HG03159 (cell line): ENCODE results near the gene CHRM5.

Experiments used
- ATAC-seq: cut with Tn5 transposase; IDR thresholded peaks from one replicate; pipeline ENCODE4 v1.9.1; 2021; ENCODE audit warnings: mild to moderate bottlenecking, moderate library complexity; ENCODE audit not compliant: unreplicated experiment

The CHRM5 gene

DNA sequence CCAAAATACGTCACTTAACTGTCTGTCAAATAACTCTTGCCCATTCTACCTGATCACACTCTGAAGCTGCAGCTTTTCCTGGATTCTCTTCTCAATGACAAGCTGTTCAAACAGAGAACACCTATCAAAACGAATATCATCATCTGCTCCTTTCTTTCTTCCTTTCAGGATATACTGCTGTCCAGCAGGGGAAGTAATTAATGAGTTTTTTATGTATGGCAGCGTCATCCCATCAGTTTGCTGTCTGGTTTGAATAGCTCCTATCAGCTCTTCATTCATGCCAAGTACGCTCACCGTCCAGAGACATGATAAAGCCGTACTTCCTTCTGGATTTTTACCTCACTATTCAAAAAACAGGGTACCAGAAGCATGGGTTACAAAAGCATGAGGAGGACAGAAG, at the start of gene CHRM5:
Gene CHRM5, plus strand, starts transcription at position 274 of the 400 bp plus-strand sequence. CDS start 94,221 bp downstream, outside the sequence.
- ATAC-seq, result no peak

GRCh38 chr15:33923446-33923845, 44.9 kb upstream of the CHRM5 start:
- ATAC-seq, result no peak

GRCh38 chr15:33926260-33926659, 42.0 kb upstream of the CHRM5 start:
- ATAC-seq, result no peak

DNA sequence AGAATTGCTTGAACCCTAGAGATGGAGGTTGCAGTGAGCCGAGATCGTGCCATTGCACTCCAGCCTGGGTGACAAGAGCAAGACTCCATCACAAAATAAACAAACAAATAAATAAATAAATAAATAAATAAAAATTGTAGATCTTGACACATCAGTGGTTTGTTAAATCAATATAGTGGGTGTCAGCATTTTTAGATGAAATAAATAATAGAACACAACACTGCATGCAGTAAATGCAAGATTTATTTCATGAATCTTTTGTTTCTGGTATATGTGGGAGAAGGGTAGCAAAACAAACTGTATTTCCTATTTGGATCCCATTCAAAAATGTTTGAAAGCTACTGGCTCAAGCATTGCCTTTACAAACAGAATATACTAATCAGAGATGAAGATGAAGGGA, 35.6 kb upstream of the CHRM5 start:
- ATAC-seq, result no peak

DNA sequence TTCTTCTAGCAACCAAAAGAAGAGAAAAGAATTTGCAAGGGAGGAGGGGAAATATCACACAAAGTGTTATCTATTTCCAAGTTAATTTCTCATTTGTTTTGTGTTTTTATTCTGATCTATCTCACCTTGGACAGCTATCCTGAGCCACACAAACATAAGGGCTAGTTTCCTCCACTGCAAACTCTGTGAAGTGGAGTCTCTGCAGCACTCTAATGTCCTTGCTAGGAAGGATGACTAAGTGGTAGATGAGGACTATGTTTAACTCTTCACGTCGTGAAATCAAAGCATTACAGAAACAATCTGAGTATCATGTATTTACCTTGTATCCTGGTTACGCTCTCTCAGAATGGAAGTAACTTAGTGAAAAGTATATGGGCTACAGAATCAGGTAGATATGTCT, 33.9 kb upstream of the CHRM5 start:
- ATAC-seq, result no peak

- no peak for ATAC-seq
Observed at GRCh38 chr15:33934921-33935320, 33.4 kb upstream of the CHRM5 start.

DNA sequence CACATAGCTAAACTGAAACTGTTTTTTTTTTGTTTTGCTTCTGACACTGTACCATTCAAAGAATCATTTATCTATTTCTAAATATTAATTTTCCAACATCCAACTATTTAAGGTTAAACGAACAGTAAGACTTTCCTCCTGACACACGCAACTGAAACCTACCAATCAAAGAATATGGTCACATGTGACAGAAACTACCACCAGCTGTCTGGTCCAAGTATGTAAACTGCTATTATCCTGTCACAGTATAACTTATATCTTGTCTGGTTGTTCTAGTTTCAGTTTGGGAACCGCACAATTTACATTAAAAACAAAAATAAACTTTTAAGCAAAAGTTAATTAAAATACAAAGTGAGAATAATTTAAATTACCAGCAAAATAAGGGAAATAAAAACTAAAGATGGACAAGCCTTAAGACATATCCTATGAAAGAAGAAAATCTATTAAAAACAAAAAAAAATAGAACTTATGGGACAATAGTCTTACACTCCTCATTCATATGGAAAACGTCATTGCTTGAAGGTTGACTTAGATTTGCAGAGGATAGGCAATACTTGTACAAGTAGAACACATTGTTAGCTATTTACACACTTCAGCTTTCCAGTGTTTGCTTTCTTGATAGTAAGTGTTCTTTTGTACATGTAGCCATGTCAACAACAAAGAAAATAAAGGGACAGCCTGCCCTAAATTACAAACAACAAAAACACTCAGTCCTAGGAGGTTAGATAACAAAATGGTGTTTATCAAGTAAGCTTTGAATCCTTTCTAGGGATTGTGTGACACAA, 26.8 kb upstream of the CHRM5 start:
- ATAC-seq, result peak; percentile 52

- no peak for ATAC-seq
Observed at GRCh38 chr15:33946152-33946551, 22.1 kb upstream of the CHRM5 start.

DNA sequence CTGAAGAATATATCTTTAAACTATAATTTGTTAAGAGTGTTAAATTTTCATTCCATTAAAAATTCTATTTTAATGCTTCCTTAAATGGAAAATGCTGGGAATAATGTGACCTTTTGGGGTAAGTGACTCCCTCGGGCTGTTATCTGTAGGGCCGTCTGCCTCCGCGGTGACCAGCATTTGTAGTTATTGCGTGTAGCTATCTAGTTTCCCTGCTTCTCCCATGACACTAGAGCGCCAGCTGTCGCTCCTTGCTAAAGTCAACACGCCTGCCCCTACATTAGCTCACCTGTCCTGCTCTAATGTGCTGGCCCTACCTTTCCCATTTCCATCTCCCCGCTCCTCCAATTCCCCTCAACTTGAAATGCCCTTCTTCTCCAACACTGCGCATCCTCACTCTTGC, 12.4 kb upstream of the CHRM5 start:
- ATAC-seq, result no peak

DNA sequence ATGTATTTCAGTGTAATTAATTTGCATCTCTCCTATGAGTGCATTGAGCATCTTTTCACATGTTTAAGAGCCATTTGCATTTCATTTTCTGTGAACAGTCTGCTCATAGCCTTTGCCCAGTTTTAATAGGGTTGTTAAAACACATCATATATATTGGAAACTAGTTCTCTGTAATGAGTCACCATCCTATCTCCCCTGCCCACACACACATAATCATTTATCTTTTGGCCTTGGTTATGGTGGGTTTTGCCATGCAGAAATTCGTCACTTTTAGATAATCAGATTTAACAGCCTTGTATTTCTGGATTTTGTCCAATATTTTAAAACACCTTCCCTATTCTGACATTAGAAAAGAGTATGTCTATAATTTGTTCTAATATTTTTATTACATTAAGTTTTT, 11.9 kb upstream of the CHRM5 start:
- ATAC-seq, result no peak

DNA sequence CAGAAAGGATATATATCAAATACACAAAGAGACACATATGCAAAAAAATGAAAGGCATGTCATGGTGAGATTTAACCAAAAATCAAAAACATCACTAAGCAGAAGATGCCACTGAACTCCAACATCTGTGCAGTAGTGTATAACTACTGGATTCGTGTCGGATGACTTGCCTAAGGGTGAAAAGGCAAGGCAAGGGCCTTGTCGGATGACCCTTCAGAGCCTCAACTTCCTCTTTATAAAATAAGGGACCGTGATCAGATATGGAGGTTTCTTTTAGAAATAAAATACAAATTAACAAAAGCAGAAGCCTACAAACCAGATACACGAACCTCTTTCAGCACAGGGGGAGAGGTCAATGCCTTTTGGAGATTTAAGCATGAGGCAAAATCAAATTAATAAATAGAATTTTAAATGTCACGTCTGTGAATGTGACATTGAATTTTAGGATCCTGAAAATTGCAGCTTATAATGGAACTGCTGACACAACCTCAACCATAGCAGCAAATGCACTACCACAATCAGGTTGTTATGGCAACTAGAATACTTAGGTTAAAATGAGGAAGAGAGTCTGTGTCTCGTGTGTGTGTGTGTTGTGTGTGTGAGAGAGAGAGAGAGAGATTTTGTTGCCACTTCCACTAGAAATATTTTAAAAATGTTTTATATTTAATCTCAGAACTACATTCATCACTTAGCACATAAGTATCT, 8.3 kb upstream of the CHRM5 start:
- ATAC-seq, result no peak

DNA sequence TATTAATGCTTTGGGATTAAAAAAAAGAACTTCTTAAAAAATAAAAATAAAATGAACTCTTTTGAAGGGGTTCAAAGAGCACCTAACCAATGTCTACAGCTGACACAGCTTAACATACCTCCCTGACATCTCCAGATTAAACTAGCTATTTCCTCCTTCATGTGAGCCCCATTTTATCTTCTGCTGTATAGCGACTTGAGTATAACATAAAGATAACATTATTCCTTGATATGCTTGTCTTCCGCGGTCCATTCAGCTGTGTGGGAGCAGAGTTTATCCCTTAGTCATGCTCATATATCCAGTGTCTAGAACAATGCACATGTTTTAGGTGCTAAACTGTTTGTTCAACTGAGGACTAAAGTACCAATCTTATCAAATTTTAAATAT, 7.8 kb upstream of the CHRM5 start:
- ATAC-seq, result no peak

DNA sequence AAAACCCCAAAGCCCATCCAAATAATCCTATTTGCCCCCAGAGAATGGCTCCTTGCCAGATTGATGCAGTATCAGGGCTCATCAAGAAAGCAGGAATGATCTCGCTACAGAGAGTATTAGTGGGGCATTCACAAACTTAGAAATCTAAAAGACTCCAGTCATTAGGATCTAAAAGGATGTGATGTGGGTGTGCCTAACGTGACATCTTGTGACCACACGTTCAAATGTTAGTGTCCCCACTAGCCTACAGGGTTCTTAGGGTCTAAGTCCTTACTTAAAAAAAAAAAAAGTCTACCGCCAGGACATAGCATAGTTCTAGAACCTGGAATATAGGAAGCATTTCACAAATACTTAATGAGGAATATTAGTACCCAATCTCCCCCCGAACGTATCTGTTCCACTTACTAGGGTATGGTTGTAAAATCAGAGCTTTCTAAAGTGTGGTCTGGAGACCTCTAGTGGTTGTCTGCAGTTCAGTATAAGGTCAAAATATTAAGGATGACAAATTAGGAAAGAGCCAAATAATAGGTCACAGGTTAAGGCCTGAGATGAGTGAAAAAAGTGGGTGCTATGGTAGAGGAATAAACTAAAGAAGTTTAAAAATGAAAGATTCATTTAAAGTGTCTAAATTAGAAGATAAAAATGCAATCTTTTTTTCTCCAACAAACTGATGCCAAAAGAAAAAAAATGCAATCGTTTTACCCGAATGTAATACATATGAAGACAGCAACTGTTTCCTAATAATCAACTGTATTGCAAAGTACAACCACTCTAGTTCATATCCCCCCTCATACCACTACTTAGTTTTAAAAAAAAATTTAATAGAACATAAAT, 4.2 kb upstream of the CHRM5 start:
- ATAC-seq, result no peak

- no peak for ATAC-seq
Observed at GRCh38 chr15:33964665-33965040, 3.6 kb upstream of the CHRM5 start.

GRCh38 chr15:33968821-33969220, 524 bp downstream of the CHRM5 start:
- ATAC-seq, result no peak

DNA sequence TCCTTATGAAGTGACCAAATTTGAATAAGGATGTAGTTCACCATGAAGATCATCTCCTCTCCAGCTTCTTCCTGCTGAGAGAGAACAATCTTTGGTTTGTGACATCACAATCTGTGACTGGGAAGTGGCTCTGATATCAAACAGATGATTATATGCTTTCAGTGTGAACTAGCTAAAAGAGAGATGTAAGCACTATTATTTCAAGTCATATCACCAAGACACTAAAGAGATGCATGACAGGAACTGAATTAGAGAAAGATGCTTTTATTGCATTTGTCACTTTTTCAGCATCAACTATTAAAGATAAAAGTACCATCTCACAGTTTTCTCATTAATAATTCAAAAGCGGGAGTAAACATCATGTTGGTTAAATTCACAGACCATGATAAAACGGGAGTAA, 3.5 kb downstream of the CHRM5 start:
- ATAC-seq, result no peak

- ATAC-seq, result no peak
Observed at GRCh38 chr15:33975022-33975565, 6.8 kb downstream of the CHRM5 start.

DNA sequence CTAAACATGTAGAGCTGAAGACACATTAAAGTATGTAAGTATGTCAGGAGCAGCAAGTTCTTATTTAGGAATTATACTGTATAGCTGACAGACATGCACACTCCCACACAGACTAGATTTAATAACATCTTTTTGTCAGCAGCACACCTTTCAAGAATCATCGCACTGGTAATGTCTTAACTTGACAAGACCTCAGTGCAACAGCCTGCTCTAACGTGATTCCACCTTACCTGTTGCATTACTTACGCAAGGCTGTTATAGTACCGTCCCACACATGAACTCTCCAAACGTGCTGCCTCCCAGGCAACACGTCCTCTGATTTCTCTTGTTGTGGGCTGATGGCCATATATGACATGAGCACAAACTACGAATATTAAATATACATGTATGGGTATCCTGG, 11.9 kb downstream of the CHRM5 start:
- ATAC-seq, result no peak

GRCh38 chr15:33982516-33982915, 14.2 kb downstream of the CHRM5 start:
- ATAC-seq, result no peak

- no peak for ATAC-seq
Observed at GRCh38 chr15:33985287-33985686, 17.0 kb downstream of the CHRM5 start.

GRCh38 chr15:33985751-33986150, 17.5 kb downstream of the CHRM5 start:
- no peak for ATAC-seq
